ENCODE results near the gene RABGEF1.
"Not testable (repeated sequence)": the region's sequence is repeated elsewhere in the genome, so short reads cannot be mapped to it uniquely, and the experiment has no call there.

The RABGEF1 gene

DNA sequence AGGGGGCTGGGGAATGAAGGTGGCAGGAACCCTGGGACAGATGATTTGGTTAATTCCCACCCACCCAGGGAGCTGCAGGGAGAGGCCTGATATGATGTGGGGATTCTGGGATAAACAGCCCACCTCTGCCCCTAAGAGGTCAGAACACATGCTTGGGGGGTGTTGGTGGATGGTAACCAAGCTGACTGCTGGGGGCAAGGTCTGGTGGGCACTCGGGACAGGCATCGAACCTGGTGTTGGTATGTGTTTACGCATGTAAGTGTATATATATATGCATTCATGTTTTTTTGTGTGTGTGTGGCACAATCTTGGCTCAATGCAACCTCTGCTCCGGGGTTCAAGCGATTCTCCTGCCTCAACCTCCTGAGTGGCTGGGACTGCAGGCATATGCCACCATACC is 99.8 kb downstream of the RABGEF1 start:
- no peak for ATAC-seq
- TF ChIP-seq CSDC2 (CRISPR knock-in tag; IDR thresholded peaks at IDR 0.05): no peak
- no peak for TF ChIP-seq BACH2 (CRISPR knock-in tag; IDR thresholded peaks at IDR 0.05; ENCODE audit: borderline replicate concordance)
- no peak for TF ChIP-seq ZNF70 (CRISPR knock-in tag; IDR thresholded peaks at IDR 0.05)
- TF ChIP-seq TCF4 (CRISPR knock-in tag; IDR thresholded peaks at IDR 0.05; ENCODE audit: borderline replicate concordance): no peak

DNA sequence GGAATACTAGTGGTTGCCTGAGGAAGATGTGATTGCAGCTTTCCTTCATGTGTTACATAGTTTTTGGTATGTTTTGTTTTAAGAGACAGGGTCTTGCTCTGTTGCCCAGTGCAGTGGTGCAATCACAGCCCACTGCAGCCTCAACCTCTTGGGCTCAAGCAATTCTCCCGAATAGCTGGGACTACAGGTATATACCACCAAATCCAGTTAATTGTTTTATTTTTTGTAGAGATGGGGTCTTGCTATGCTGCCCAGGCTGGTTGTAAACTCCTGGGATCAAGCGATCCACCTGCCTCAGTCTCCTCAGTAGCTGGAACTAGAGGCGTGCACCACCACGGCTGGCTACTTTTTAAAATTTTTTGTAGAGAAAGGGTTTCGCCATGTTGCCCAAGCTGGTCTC is 101.4 kb downstream of the RABGEF1 start:
- ATAC-seq: no peak
- TF ChIP-seq ZNF8 (CRISPR knock-in tag; IDR thresholded peaks at IDR 0.05) (no peak), ARNTL (CRISPR knock-in tag; IDR thresholded peaks at IDR 0.05; ENCODE audit: borderline replicate concordance, low read depth) (no peak), ZFP30 (CRISPR knock-in tag; IDR thresholded peaks at IDR 0.05) (no peak), ZNF565 (CRISPR knock-in tag; conservative IDR thresholded peaks at IDR 0.05; ENCODE audit: low read depth) (no peak), BACH2 (CRISPR knock-in tag; IDR thresholded peaks at IDR 0.05; ENCODE audit: borderline replicate concordance) (no peak), CSDC2 (CRISPR knock-in tag; IDR thresholded peaks at IDR 0.05) (no peak), RARB (CRISPR knock-in tag; IDR thresholded peaks at IDR 0.05) (no peak), PPARA (CRISPR knock-in tag; IDR thresholded peaks at IDR 0.05; ENCODE audit: borderline replicate concordance) (no peak)
- TF ChIP-seq, protein P1, sequence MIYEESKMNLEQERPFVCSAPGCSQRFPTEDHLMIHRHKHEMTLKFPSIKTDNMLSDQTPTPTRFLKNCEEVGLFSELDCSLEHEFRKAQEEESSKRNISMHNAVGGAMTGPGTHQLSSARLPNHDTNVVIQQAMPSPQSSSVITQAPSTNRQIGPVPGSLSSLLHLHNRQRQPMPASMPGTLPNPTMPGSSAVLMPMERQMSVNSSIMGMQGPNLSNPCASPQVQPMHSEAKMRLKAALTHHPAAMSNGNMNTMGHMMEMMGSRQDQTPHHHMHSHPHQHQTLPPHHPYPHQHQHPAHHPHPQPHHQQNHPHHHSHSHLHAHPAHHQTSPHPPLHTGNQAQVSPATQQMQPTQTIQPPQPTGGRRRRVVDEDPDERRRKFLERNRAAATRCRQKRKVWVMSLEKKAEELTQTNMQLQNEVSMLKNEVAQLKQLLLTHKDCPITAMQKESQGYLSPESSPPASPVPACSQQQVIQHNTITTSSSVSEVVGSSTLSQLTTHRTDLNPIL (CRISPR knock-in tag; IDR thresholded peaks at IDR 0.05; ENCODE audit: low read depth): no peak
- TF ChIP-seq, protein P2, sequence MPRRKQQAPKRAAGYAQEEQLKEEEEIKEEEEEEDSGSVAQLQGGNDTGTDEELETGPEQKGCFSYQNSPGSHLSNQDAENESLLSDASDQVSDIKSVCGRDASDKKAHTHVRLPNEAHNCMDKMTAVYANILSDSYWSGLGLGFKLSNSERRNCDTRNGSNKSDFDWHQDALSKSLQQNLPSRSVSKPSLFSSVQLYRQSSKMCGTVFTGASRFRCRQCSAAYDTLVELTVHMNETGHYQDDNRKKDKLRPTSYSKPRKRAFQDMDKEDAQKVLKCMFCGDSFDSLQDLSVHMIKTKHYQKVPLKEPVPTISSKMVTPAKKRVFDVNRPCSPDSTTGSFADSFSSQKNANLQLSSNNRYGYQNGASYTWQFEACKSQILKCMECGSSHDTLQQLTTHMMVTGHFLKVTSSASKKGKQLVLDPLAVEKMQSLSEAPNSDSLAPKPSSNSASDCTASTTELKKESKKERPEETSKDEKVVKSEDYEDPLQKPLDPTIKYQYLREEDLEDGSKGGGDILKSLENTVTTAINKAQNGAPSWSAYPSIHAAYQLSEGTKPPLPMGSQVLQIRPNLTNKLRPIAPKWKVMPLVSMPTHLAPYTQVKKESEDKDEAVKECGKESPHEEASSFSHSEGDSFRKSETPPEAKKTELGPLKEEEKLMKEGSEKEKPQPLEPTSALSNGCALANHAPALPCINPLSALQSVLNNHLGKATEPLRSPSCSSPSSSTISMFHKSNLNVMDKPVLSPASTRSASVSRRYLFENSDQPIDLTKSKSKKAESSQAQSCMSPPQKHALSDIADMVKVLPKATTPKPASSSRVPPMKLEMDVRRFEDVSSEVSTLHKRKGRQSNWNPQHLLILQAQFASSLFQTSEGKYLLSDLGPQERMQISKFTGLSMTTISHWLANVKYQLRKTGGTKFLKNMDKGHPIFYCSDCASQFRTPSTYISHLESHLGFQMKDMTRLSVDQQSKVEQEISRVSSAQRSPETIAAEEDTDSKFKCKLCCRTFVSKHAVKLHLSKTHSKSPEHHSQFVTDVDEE (CRISPR knock-in tag; IDR thresholded peaks at IDR 0.05): no peak
- TF ChIP-seq, protein P3, sequence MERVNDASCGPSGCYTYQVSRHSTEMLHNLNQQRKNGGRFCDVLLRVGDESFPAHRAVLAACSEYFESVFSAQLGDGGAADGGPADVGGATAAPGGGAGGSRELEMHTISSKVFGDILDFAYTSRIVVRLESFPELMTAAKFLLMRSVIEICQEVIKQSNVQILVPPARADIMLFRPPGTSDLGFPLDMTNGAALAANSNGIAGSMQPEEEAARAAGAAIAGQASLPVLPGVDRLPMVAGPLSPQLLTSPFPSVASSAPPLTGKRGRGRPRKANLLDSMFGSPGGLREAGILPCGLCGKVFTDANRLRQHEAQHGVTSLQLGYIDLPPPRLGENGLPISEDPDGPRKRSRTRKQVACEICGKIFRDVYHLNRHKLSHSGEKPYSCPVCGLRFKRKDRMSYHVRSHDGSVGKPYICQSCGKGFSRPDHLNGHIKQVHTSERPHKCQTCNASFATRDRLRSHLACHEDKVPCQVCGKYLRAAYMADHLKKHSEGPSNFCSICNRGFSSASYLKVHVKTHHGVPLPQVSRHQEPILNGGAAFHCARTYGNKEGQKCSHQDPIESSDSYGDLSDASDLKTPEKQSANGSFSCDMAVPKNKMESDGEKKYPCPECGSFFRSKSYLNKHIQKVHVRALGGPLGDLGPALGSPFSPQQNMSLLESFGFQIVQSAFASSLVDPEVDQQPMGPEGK (CRISPR knock-in tag; IDR thresholded peaks at IDR 0.05; ENCODE audit: borderline replicate concordance): no peak

DNA sequence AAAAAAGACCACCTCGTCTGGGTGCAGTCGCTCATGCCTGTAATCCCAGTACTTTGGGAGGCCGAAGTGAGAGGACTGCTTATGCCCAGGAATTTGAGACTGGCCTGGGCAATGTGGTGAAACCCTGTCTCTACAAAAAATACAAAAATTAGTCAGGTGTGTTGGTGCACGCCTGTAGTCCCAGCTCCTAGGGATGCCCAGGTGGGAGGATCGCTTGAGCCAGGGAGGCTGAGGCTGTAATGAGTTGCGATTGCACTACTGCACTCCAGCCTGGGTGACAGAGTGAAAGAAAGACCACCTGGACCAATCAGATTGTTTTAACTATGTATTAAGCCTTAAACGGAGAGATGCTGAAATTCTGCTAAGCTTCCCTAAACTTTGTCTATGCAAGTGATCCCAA is 103.0 kb downstream of the RABGEF1 start:
- ATAC-seq: not testable (repeated sequence)

DNA sequence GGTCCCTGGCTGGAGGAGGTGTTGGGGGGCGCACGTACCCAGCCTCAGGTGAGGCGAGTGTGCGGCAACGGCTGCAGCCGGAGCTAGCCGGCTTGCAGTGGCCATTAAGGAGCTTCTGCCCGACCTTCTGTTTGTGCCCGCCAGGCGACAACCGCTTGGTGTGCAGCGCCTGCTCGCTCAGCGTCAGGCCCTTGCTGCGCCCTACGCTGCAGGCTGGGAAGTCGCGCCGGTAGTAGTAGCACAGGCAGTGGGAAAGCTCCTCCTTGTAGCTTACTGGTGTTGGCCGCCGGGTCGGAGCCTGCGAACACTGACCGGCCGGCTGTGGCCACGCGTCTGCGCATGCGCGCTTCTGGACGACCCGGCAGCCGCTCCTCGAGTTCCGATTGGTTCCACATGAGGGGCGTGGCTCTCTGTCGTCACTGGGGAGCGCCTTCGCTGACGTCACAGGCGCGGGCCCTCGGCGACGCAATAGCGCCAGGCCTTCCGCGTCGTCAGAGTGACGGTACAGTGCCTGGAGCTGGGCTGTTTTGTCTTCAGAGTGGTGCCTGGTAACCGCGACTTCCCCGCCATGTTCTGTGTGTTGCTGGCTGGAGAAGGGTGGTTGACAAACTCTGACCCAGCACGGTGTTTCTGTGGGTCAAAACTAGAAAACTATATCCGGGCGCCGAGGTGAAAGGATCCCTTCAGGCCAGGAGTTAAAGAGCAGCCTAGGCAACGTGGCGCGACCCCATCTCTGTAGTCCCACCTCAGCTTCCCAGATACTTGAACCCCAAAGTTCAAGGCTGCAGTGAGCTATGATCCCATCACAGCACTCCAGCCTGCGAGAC is 104.2 kb downstream of the RABGEF1 start:
- peak; percentile 95 for ATAC-seq
- TF ChIP-seq, protein P2 (CRISPR knock-in tag; IDR thresholded peaks at IDR 0.05): no peak
- peak; percentile 35; the same call in 1 of the 2 replicates for TF ChIP-seq ZNF70 (CRISPR knock-in tag; IDR thresholded peaks at IDR 0.05)

DNA sequence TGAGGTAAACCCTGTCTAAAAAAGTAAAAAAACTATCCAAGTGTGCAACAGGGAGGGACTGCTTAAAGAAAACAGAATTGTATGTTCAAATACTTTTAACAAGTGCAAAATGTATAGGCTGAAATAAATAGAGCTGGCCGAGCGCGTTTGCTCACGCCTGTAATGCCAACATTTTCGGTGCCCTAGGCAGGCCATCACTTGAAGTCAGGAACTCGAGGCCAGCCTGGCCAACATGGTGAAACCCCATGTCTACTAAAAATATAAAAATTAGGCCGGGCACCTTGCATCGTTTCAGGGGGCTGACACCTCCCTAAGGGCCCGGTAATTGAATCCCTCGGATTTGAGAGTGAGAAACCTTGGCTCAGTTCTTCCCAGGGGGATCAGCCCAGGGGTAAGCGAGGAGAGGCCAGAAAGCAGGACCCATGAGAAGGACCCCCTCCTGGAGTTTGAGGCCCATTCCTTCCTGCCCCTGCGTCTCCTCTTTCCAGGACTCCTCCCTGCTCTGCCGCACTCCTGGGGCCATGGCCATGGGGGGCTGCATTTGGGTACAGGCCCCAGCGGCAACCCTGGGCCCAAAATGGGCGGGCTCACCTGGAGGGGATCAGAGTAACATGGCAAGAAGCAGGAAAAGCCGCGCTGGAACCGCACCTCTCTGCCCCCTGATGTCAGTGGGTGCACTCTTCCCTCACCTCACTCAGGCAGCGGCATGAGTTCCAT is 105.0 kb downstream of the RABGEF1 start:
- TF ChIP-seq, protein P1 (CRISPR knock-in tag; IDR thresholded peaks at IDR 0.05; ENCODE audit: low read depth): 0 out of 2 replicates have a peak, but pooled peaks have one; percentile 9
- no peak for TF ChIP-seq BACH2 (CRISPR knock-in tag; IDR thresholded peaks at IDR 0.05; ENCODE audit: borderline replicate concordance)
- TF ChIP-seq, protein P2 (CRISPR knock-in tag; IDR thresholded peaks at IDR 0.05): no peak
- TF ChIP-seq ZNF70 (CRISPR knock-in tag; IDR thresholded peaks at IDR 0.05): no peak
- TF ChIP-seq, protein P3 (CRISPR knock-in tag; IDR thresholded peaks at IDR 0.05; ENCODE audit: borderline replicate concordance): no peak
- ATAC-seq: no peak

DNA sequence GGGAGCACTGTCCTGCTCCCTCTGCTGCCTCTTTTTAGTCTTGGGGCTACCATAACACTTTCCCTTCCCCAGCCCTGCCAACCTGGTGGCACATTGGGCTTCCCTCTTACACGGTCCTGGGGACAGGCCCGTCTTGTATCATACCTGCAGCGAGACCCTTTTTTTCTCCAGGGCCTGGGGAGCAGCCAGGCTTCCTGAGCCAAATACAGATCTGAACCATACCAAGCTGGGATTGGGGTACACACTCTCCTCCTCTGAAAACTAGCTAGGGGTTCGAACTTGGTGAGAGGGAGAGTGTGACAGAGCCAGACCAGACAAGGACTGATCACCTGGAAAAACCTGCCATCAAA is 105.5 kb downstream of the RABGEF1 start:
- ATAC-seq: not testable (repeated sequence)
